Measurements from ENCODE around the gene LPCAT2.
A peak's percentile ranks its signal among the peaks of the same experiment; 100 is the strongest.

The LPCAT2 gene

DNA sequence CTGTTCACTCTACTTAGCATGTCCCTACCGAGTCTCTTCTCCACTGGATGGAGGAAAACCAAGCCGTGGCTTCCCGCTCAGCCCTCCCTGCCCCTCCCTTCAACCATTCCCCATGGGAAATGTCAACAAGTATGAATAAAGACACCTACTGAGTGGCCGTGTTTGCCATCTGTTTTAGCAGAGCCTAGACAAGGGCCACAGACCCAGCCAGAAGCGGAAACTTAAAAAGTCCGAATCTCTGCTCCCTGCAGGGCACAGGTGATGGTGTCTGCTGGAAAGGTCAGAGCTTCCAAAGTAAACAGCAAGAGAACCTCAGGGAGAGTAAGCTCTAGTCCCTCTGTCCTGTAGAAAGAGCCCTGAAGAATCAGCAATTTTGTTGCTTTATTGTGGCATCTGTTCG lies 2.8 kb upstream of the LPCAT2 start:
- TF ChIP-seq, protein P1, sequence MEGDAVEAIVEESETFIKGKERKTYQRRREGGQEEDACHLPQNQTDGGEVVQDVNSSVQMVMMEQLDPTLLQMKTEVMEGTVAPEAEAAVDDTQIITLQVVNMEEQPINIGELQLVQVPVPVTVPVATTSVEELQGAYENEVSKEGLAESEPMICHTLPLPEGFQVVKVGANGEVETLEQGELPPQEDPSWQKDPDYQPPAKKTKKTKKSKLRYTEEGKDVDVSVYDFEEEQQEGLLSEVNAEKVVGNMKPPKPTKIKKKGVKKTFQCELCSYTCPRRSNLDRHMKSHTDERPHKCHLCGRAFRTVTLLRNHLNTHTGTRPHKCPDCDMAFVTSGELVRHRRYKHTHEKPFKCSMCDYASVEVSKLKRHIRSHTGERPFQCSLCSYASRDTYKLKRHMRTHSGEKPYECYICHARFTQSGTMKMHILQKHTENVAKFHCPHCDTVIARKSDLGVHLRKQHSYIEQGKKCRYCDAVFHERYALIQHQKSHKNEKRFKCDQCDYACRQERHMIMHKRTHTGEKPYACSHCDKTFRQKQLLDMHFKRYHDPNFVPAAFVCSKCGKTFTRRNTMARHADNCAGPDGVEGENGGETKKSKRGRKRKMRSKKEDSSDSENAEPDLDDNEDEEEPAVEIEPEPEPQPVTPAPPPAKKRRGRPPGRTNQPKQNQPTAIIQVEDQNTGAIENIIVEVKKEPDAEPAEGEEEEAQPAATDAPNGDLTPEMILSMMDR (IDR thresholded peaks at IDR 0.05; ENCODE audit: low read depth, low read length): no peak
- Histone ChIP-seq H3K4me1 (peaks cover 27% of the 10 kb centered on the region), H3K9me3 (no peaks in the 10 kb centered on the region), H3K36me3 (peaks cover 57% of the 10 kb centered on the region), H3K27me3 (no peaks in the 10 kb centered on the region), H3K4me3 (ENCODE audit: low read depth, low read length) (no peak overlapping the region)
- no peak for DNase-seq

DNA sequence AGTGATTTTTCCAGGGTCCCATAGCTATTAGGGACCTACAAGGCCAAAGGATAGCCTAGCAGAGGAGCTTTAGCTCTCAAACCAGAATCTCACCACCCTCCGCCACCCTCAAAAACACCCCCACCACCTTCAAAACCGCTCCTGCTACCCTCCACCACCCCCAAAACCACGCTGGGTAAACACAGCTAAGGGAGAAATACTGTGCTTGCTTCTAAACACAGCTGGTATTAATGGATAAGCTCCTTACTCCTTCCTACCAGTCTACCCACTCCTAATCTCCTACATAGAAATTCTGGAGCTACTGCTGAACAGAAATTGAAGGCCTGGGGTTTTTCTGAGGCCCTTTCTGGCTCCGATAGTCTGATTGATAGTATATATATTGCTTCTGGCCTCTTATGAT lies 2.2 kb upstream of the LPCAT2 start:
- Histone ChIP-seq H3K4me1 (peaks cover 21% of the 10 kb centered on the region), H3K27me3 (no peaks in the 10 kb centered on the region), H3K4me3 (ENCODE audit: low read depth, low read length) (no peak overlapping the region), H3K9me3 (no peaks in the 10 kb centered on the region), H3K36me3 (peaks cover 54% of the 10 kb centered on the region)
- TF ChIP-seq, protein P1 (IDR thresholded peaks at IDR 0.05; ENCODE audit: low read depth, low read length): no peak
- no peak for DNase-seq

DNA sequence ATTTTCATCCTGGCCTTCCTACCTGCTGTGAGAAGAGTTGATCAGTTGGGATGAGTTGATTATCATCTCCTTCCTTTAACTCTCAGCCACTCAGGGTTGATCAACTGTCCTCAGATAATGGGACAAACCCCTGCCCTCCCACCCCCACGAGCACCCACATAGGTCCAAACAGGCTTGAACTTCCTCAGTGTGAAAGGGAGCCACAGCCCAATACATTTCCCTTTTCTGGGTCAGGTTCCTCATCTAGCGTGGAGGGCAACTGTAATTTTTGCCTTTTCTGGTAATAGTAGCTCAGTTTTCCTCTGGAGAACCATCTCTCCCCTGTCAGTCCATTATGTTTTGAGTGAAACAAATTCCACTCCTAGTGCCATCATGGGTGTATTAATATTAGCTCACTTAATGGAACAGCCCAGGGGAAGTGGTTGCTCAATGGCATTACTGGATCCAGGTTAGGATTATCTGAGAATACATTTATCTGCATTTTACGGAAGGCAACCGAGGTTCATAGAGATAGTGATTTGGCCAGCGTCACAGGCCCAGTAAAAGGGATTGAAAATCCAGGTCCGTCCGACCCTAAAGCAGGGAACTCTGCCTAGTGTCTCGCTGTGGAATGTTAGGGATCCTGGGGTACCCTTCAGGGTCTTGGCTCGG lies 476 bp upstream of the LPCAT2 start:
- peaks cover 61% of the 10 kb centered on the region for H3K36me3 ChIP-seq
- H3K9me3 ChIP-seq: no peaks in the 10 kb centered on the region
- H3K27me3 ChIP-seq: no peaks in the 10 kb centered on the region
- DNase-seq: no peak
- TF ChIP-seq, protein P1 (IDR thresholded peaks at IDR 0.05; ENCODE audit: low read depth, low read length): no peak
- H3K4me3 ChIP-seq (ENCODE audit: low read depth, low read length): peak overlapping the region; percentile 73
- peaks cover 10% of the 10 kb centered on the region for H3K4me1 ChIP-seq

GRCh38 chr16:55510185-55510805 lies 1.4 kb downstream of the LPCAT2 start:
- Histone ChIP-seq H3K9me3 (no peaks in the 10 kb centered on the region), H3K36me3 (peaks cover 55% of the 10 kb centered on the region), H3K27me3 (no peaks in the 10 kb centered on the region), H3K4me1 (no peaks in the 10 kb centered on the region; the same call in 1 of the 2 replicates), H3K4me3 (ENCODE audit: low read depth, low read length) (peak overlapping the region; percentile 73)
- TF ChIP-seq, protein P1 (IDR thresholded peaks at IDR 0.05; ENCODE audit: low read depth, low read length): no peak
- DNase-seq: no peak

DNA sequence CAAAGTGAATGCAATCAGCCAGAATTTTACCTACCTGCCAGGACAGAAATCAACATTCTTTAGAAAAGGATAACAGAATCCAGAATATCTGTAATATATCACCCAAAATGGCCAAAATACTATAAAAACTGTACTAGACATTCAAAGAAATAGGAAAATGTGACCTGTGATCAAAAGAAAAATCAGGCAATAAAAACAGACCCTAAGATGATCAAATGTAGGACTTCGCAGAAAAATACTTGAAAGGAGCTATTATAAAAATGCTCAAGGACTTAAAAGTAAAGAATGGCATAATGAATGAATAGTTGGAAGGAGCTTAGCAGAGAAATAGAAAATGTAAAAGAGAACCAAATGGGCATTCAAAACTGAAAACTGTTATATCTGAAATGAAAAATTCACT lies 4.1 kb downstream of the LPCAT2 start:
- TF ChIP-seq, protein P1 (IDR thresholded peaks at IDR 0.05; ENCODE audit: low read depth, low read length): no peak
- DNase-seq: no peak
- no peaks in the 10 kb centered on the region for H3K9me3 ChIP-seq
- peaks cover 47% of the 10 kb centered on the region for H3K36me3 ChIP-seq
- no peaks in the 10 kb centered on the region; the same call in 1 of the 2 replicates for H3K4me1 ChIP-seq
- no peaks in the 10 kb centered on the region for H3K27me3 ChIP-seq
- no peak overlapping the region for H3K4me3 ChIP-seq (ENCODE audit: low read depth, low read length)

- no peak for DNase-seq
- no peaks in the 10 kb centered on the region; the same call in 1 of the 2 replicates for H3K4me1 ChIP-seq
- no peak overlapping the region for H3K4me3 ChIP-seq (ENCODE audit: low read depth, low read length)
- H3K27me3 ChIP-seq: no peaks in the 10 kb centered on the region
- peaks cover 46% of the 10 kb centered on the region for H3K36me3 ChIP-seq
- H3K9me3 ChIP-seq: no peaks in the 10 kb centered on the region
- TF ChIP-seq, protein P1 (IDR thresholded peaks at IDR 0.05; ENCODE audit: low read depth, low read length): peak; percentile 48
Observed at GRCh38 chr16:55513616-55514015, 4.7 kb downstream of the LPCAT2 start.

Measured in BE2C (cell line).